K562 (cell line): ENCODE results near the gene CD300LG. TPM values are rescaled to one million over a fixed set of nuclear protein-coding genes. Genes with fewer than 3 reads are reported as not detected.
A peak's percentile ranks its signal among the peaks of the same experiment; 100 is the strongest.

ENCODE experiments used
- BHLHE40 ChIP-seq: IDR thresholded peaks from 2 replicates; pipeline ENCODE4 v1.6.1; 2011; ENCODE audit warnings: low read length, improper control_type of control experiment
- BMI1 ChIP-seq: fragments of 150-350 bp; IDR thresholded peaks from 2 replicates; pipeline ENCODE4 v1.6.1; 2014; ENCODE audit warnings: low read length
- KHSRP ChIP-seq: fragments of 450-650 bp; IDR thresholded peaks from 2 replicates; pipeline ENCODE4 v1.6.1; 2017
- NR2C1 ChIP-seq, 2 experiments: fragments of 450-650 bp; IDR thresholded peaks; 2 replicates each; pipeline ENCODE4 v1.6.1; 2017; ENCODE audit warnings: mild to moderate bottlenecking in 2 of 2, antibody characterized with exemption in 1 of 2, inconsistent platforms in 1 of 2, missing compliant biosample characterization in 1 of 2, missing genetic modification characterization in 1 of 2
- POLR2AphosphoS5 ChIP-seq: IDR thresholded peaks from 2 replicates; pipeline ENCODE4 v1.6.1; 2011; ENCODE audit warnings: mild to moderate bottlenecking, low read depth, low read length, moderate library complexity; ENCODE audit not compliant: control insufficient read depth, insufficient read depth
- RFX1 ChIP-seq: fragments of 450-650 bp; IDR thresholded peaks from 2 replicates; pipeline ENCODE4 v1.6.1; 2016; ENCODE audit warnings: mild to moderate bottlenecking, moderate library complexity
- TOE1 ChIP-seq, 2 experiments: fragments of 450-650 bp in 1 of 2; sonication (generic) in 1 of 2; formaldehyde crosslinking in 1 of 2; IDR thresholded peaks; 2 replicates each; pipeline versions ENCODE4 v1.7.1 to v1.8.0; 2016 to 2022; ENCODE audit warnings: borderline replicate concordance in 2 of 2, mild to moderate bottlenecking in 2 of 2, antibody characterized with exemption in 1 of 2, inconsistent platforms in 1 of 2, low read depth in 1 of 2, missing genetic modification reagents in 1 of 2, moderate library complexity in 1 of 2
- ZBTB7A ChIP-seq: IDR thresholded peaks from 2 replicates; pipeline ENCODE4 v1.6.1; 2011; ENCODE audit warnings: low read depth, mild to moderate bottlenecking, low read length, moderate library complexity, borderline replicate concordance; ENCODE audit not compliant: control insufficient read depth
- polyA plus RNA-seq, 8 experiments: library from polyadenylated mRNA; depleted of rRNA in 4 of 8; stranded (reverse) in 5 of 8; unstranded in 3 of 8; fragments of >200 nt; fragmentation: Nextera tagmentation in 2 of 8; fragmentation: Illumina TruSeq in 1 of 8; extraction: Ambion mirVana in 2 of 8; extraction: Trizol in 1 of 8; gene quantifications; 2 replicates each; pipeline versions ENCODE4 v1.2.1 to v1.2.3, GENCODE V29; 2011 to 2014; ENCODE audit warnings: inconsistent platforms in 1 of 8, missing spikeins in 1 of 8
- total RNA-seq, 7 experiments: library from RNA; depleted of rRNA in 6 of 7; stranded (reverse); fragments of >200 nt in 6 of 7; fragmentation: Illumina TruSeq in 2 of 7; extraction: Trizol in 2 of 7; gene quantifications; 2 replicates each; pipeline versions ENCODE4 v1.2.1 to v1.2.3, GENCODE V29; 2011 to 2021; ENCODE audit warnings: low replicate concordance in 1 of 7
- TF ChIP-seq, protein P1 (sequence below): fragments of 250-450 bp; sonication (Bioruptor Pico); IDR thresholded peaks from 2 replicates; pipeline ENCODE4 v1.6.1; 2021; ENCODE audit warnings: mild to moderate bottlenecking
- TF ChIP-seq, protein P2 (sequence below): fragments of 450-650 bp; IDR thresholded peaks from 2 replicates; pipeline ENCODE4 v1.6.1; 2016; ENCODE audit warnings: mild to moderate bottlenecking, moderate library complexity

Gene CD300LG
- total and polyA plus RNA-seq, 9 of the 15 experiments (the other 6 are each of a cell fraction or from before 2014, with no cell fraction given) = not detected

DNA sequence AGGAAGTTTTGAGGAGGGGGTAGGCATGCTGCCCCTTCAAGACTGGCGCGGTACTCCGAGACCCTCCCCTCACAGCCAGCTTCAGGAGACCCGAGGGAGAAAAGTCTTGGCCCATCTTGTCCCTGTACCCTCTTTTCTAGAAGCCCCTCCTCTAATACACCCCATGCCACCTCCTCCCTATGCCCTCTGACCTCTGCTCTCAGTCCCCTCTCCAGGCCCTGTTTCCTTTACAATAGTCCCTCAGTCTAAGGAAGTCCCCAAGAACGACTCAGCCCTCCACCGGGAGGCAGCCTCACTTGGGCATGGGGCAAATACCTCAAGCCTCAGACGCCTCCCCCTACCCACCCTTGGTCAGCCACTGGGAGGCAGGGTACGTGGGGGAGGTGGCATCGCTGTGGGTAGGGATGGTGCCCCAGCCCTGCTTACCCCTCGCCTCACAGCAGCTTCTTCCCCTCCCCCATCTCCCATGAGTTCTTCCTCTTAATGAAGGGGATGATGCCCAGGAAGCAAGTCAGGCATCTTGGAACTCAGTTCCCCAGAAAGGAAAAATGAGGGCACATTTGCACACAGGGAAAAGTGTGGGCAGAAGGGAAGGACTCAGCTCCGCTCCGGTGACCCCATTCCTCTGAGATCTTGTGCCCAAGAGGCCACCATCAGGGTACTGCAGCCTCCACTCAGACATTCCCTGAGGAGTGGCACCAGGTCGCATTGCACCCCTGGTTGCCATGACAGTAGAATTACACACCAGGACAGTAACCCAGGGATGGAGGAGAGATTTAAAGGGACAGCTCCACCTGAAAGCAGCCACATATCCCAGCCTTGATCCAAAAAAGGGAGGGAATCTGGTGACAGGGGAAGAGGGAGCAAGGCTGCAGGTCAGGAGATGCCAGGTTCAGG is 54.1 kb downstream of the CD300LG start (continued):
- TF ChIP-seq, protein P1, sequence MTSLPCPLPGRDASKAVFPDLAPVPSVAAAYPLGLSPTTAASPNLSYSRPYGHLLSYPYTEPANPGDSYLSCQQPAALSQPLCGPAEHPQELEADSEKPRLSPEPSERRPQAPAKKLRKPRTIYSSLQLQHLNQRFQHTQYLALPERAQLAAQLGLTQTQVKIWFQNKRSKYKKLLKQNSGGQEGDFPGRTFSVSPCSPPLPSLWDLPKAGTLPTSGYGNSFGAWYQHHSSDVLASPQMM (CRISPR knock-in tag) = no peak
- TF ChIP-seq, protein P2, sequence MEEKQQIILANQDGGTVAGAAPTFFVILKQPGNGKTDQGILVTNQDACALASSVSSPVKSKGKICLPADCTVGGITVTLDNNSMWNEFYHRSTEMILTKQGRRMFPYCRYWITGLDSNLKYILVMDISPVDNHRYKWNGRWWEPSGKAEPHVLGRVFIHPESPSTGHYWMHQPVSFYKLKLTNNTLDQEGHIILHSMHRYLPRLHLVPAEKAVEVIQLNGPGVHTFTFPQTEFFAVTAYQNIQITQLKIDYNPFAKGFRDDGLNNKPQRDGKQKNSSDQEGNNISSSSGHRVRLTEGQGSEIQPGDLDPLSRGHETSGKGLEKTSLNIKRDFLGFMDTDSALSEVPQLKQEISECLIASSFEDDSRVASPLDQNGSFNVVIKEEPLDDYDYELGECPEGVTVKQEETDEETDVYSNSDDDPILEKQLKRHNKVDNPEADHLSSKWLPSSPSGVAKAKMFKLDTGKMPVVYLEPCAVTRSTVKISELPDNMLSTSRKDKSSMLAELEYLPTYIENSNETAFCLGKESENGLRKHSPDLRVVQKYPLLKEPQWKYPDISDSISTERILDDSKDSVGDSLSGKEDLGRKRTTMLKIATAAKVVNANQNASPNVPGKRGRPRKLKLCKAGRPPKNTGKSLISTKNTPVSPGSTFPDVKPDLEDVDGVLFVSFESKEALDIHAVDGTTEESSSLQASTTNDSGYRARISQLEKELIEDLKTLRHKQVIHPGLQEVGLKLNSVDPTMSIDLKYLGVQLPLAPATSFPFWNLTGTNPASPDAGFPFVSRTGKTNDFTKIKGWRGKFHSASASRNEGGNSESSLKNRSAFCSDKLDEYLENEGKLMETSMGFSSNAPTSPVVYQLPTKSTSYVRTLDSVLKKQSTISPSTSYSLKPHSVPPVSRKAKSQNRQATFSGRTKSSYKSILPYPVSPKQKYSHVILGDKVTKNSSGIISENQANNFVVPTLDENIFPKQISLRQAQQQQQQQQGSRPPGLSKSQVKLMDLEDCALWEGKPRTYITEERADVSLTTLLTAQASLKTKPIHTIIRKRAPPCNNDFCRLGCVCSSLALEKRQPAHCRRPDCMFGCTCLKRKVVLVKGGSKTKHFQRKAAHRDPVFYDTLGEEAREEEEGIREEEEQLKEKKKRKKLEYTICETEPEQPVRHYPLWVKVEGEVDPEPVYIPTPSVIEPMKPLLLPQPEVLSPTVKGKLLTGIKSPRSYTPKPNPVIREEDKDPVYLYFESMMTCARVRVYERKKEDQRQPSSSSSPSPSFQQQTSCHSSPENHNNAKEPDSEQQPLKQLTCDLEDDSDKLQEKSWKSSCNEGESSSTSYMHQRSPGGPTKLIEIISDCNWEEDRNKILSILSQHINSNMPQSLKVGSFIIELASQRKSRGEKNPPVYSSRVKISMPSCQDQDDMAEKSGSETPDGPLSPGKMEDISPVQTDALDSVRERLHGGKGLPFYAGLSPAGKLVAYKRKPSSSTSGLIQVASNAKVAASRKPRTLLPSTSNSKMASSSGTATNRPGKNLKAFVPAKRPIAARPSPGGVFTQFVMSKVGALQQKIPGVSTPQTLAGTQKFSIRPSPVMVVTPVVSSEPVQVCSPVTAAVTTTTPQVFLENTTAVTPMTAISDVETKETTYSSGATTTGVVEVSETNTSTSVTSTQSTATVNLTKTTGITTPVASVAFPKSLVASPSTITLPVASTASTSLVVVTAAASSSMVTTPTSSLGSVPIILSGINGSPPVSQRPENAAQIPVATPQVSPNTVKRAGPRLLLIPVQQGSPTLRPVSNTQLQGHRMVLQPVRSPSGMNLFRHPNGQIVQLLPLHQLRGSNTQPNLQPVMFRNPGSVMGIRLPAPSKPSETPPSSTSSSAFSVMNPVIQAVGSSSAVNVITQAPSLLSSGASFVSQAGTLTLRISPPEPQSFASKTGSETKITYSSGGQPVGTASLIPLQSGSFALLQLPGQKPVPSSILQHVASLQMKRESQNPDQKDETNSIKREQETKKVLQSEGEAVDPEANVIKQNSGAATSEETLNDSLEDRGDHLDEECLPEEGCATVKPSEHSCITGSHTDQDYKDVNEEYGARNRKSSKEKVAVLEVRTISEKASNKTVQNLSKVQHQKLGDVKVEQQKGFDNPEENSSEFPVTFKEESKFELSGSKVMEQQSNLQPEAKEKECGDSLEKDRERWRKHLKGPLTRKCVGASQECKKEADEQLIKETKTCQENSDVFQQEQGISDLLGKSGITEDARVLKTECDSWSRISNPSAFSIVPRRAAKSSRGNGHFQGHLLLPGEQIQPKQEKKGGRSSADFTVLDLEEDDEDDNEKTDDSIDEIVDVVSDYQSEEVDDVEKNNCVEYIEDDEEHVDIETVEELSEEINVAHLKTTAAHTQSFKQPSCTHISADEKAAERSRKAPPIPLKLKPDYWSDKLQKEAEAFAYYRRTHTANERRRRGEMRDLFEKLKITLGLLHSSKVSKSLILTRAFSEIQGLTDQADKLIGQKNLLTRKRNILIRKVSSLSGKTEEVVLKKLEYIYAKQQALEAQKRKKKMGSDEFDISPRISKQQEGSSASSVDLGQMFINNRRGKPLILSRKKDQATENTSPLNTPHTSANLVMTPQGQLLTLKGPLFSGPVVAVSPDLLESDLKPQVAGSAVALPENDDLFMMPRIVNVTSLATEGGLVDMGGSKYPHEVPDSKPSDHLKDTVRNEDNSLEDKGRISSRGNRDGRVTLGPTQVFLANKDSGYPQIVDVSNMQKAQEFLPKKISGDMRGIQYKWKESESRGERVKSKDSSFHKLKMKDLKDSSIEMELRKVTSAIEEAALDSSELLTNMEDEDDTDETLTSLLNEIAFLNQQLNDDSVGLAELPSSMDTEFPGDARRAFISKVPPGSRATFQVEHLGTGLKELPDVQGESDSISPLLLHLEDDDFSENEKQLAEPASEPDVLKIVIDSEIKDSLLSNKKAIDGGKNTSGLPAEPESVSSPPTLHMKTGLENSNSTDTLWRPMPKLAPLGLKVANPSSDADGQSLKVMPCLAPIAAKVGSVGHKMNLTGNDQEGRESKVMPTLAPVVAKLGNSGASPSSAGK = 0 out of 2 replicates have a peak, but pooled peaks have one; percentile 6
- no peak for TF ChIP-seq KHSRP
- no peak for TF ChIP-seq POLR2AphosphoS5
- TF ChIP-seq NR2C1 (IDR thresholded peaks at IDR 0.05) = no peak
- no peak for TF ChIP-seq NR2C1 (tag; IDR thresholded peaks at IDR 0.05)
- peak; percentile 21; the same call in 1 of the 2 replicates for TF ChIP-seq ZBTB7A
- TF ChIP-seq BMI1 = no peak
- TF ChIP-seq TOE1 (IDR thresholded peaks at IDR 0.05; ENCODE audit: borderline replicate concordance) = no peak
- 0 out of 2 replicates have a peak, but pooled peaks have one; percentile 21 for TF ChIP-seq TOE1 (CRISPR knock-in tag; IDR thresholded peaks at IDR 0.05; ENCODE audit: borderline replicate concordance, low read depth)
- peak; percentile 66 for TF ChIP-seq RFX1
- no peak for TF ChIP-seq BHLHE40
